Uterus (tissue), 4 donors: ENCODE data around the gene APOBEC3G. TPM values are rescaled to one million over a fixed set of nuclear protein-coding genes. Genes with fewer than 3 reads are reported as not detected.
"Not testable (repeated sequence)": the region's sequence is repeated elsewhere in the genome, so short reads cannot be mapped to it uniquely, and the experiment has no call there.

ENCODE experiments used
- DNase-seq, 2 donors: peaks; one replicate each; pipeline ENCODE4 v3.0.0-alpha.2; 2019 to 2020
- H3K27ac ChIP-seq, 2 donors: fragments of 200-600 bp; sonication (generic); 1 replicate in 1 of 2; 2 replicates in 1 of 2; pipeline ENCODE4 v1.5.1; 2016 to 2018
- H3K27me3 ChIP-seq, 2 donors: fragments of 200-600 bp; sonication (generic); one replicate each; pipeline ENCODE4 v1.5.1; 2018 to 2019; ENCODE audit warnings: control low read depth in 1 of 2
- H3K36me3 ChIP-seq, 2 donors: fragments of 200-600 bp; sonication (generic); one replicate each; pipeline ENCODE4 v1.5.1; 2019; ENCODE audit warnings: control low read depth in 1 of 2
- H3K4me1 ChIP-seq, 2 donors: fragments of 200-600 bp; sonication (generic); one replicate each; pipeline ENCODE4 v1.5.1; 2018 to 2019; ENCODE audit warnings: control low read depth in 1 of 2
- H3K4me3 ChIP-seq, 2 donors: fragments of 200-600 bp; sonication (generic); 1 replicate in 1 of 2; 2 replicates in 1 of 2; pipeline ENCODE4 v1.5.1; 2018 to 2019; ENCODE audit warnings: mild to moderate bottlenecking in 1 of 2
- H3K9me3 ChIP-seq, 2 donors: fragments of 200-600 bp; sonication (generic); one replicate each; pipeline ENCODE4 v1.5.1; 2019; ENCODE audit warnings: control low read depth in 1 of 2
- CTCF ChIP-seq, 4 experiments: fragments of 200-600 bp in 2 of 4; fragments of 450-650 bp in 2 of 4; sonication (generic) in 2 of 4; IDR thresholded peaks; one replicate each; pipeline ENCODE4 v1.5.1; 2016 to 2019; ENCODE audit warnings: antibody characterized with exemption in 4 of 4, mild to moderate bottlenecking in 2 of 4, moderate library complexity in 1 of 4
- POLR2A ChIP-seq, 2 donors: fragments of 450-650 bp; IDR thresholded peaks; one replicate each; pipeline ENCODE4 v1.6.1; 2016; ENCODE audit warnings: antibody characterized with exemption in 2 of 2, mild to moderate bottlenecking in 1 of 2, moderate library complexity in 1 of 2
- intact Hi-C: fragments of 100-400 bp; cut with DNase I; formaldehyde crosslinking; loops from one replicate; pipeline ENCODE4 v1.15.1; 2023; ENCODE audit warnings: low total_unique reads
- total RNA-seq, 4 donors: library from RNA; depleted of rRNA in 3 of 4; stranded (reverse); fragments of >200 nt in 3 of 4; gene quantifications; one replicate each; pipeline versions ENCODE4 v1.1.0 to v1.2.4, GENCODE V29; 2014 to 2023
- donor health status: DM: yes; HTN: yes; CAD: no.

APOBEC3G gene
- total RNA-seq, 4 donors from 2014 or later: 5.9 to 36.1 (median 21.6) TPM

- no peak overlapping the region for H3K4me3 ChIP-seq
- no peaks in the 10 kb centered on the region for H3K27me3 ChIP-seq
- H3K27ac ChIP-seq: peak overlapping the region; percentile 88 to 90
- no peak for DNase-seq
- no peaks in the 10 kb centered on the region for H3K9me3 ChIP-seq
- H3K36me3 ChIP-seq: no peaks in the 10 kb centered on the region
- intact Hi-C loops: no loop called here
- peaks cover 6 to 8% of the 10 kb centered on the region in 2 donors for H3K4me1 ChIP-seq
- TF ChIP-seq CTCF (IDR thresholded peaks at IDR 0.05): no peak
- no peak for TF ChIP-seq POLR2A (IDR thresholded peaks at IDR 0.05)
These were observed 37.6 kb upstream of the APOBEC3G start for GRCh38 chr22:39039306-39040126.

- H3K27me3 ChIP-seq, H3K36me3 ChIP-seq, intact Hi-C loops, H3K9me3 ChIP-seq, H3K4me1 ChIP-seq, DNase-seq: not testable (repeated sequence)
- H3K4me3 ChIP-seq: peak overlapping the region; percentile 42 to 52
- peak overlapping the region; percentile 88 to 90 for H3K27ac ChIP-seq
These were observed 36.9 kb upstream of the APOBEC3G start for GRCh38 chr22:39040155-39040537.

- DNase-seq: peak; percentile 67 to 72
- TF ChIP-seq POLR2A (IDR thresholded peaks at IDR 0.05): peak; percentile 57 to 70
- TF ChIP-seq CTCF (IDR thresholded peaks at IDR 0.05): peak in 1 of 4 experiments; percentile 4
- H3K36me3 ChIP-seq, H3K4me1 ChIP-seq, H3K9me3 ChIP-seq, H3K27me3 ChIP-seq, intact Hi-C loops: not testable (repeated sequence)
- Histone ChIP-seq H3K27ac (peak within 1 kb of the TSS; percentile 88 to 90), H3K4me3 (peak within 1 kb of the TSS; percentile 42 to 52)
These were observed 36.4 kb upstream of the APOBEC3G start, which contains the start of gene APOBEC3F for GRCh38 chr22:39040538-39041296. Gene APOBEC3F, plus strand, starts transcription at chr22:39040864. Its CDS starts 97 bp downstream, at chr22:39040961.

- Histone ChIP-seq H3K27me3 (no peaks in the 10 kb centered on the region), H3K4me3 (no peak overlapping the region), H3K9me3 (no peaks in the 10 kb centered on the region), H3K4me1 (peaks cover 6 to 8% of the 10 kb centered on the region in 2 donors), H3K36me3 (no peaks in the 10 kb centered on the region), H3K27ac (peak overlapping the region; percentile 88 to 90)
- intact Hi-C loops: no loop called here
- no peak for DNase-seq
- TF ChIP-seq CTCF (IDR thresholded peaks at IDR 0.05) (no peak), POLR2A (IDR thresholded peaks at IDR 0.05) (no peak)
These were observed 35.2 kb upstream of the APOBEC3G start for GRCh38 chr22:39041908-39042307.

GRCh38 chr22:39043063-39043462 lies 34.0 kb upstream of the APOBEC3G start:
- intact Hi-C loops, H3K4me1 ChIP-seq, H3K27me3 ChIP-seq, H3K36me3 ChIP-seq, H3K9me3 ChIP-seq, H3K27ac ChIP-seq, DNase-seq, H3K4me3 ChIP-seq: not testable (repeated sequence)

- H3K36me3 ChIP-seq, DNase-seq, H3K27ac ChIP-seq, H3K9me3 ChIP-seq, H3K4me1 ChIP-seq, H3K27me3 ChIP-seq, intact Hi-C loops, H3K4me3 ChIP-seq: not testable (repeated sequence)
These were observed 31.9 kb upstream of the APOBEC3G start for GRCh38 chr22:39045136-39045535.

GRCh38 chr22:39049486-39049885 lies 27.6 kb upstream of the APOBEC3G start:
- H3K27me3 ChIP-seq, intact Hi-C loops: not testable (repeated sequence)

GRCh38 chr22:39051844-39052495 lies 25.1 kb upstream of the APOBEC3G start:
- H3K9me3 ChIP-seq, H3K4me3 ChIP-seq, H3K27me3 ChIP-seq, DNase-seq, intact Hi-C loops, H3K4me1 ChIP-seq, H3K36me3 ChIP-seq, H3K27ac ChIP-seq: not testable (repeated sequence)

More at GRCh38 chr22:39049486-39049885, 27.6 kb upstream of the APOBEC3G start:
- not testable (repeated sequence) for H3K4me1 ChIP-seq, H3K27ac ChIP-seq, DNase-seq, H3K36me3 ChIP-seq, H3K4me3 ChIP-seq, H3K9me3 ChIP-seq
